Hematopoietic multipotent progenitor cell treated with erythropoietin and hydrocortisone succinate and interleukin-3 and kit ligand, for 15 days (in vitro differentiated cells): ENCODE data around the gene PRKD2.

ENCODE experiments used
- DNase-seq: peaks from one replicate; pipeline ENCODE4 v3.0.0-alpha.2; 2015; ENCODE audit warnings: low spot score

The PRKD2 gene

GRCh38 chr19:46631481-46631880 lies 85.4 kb downstream of the PRKD2 start:
- no peak for DNase-seq

- no peak for DNase-seq
Observed at GRCh38 chr19:46630586-46631205, 86.2 kb downstream of the PRKD2 start.

GRCh38 chr19:46629546-46630025 lies 87.3 kb downstream of the PRKD2 start:
- peak; percentile 55 for DNase-seq

- peak; percentile 20 for DNase-seq
Observed at GRCh38 chr19:46628970-46629369, 87.9 kb downstream of the PRKD2 start.

- no peak for DNase-seq
Observed at GRCh38 chr19:46626446-46626845, 90.5 kb downstream of the PRKD2 start.

- no peak for DNase-seq
Observed at GRCh38 chr19:46625731-46626130, 91.2 kb downstream of the PRKD2 start.

GRCh38 chr19:46624958-46625661 lies 91.8 kb downstream of the PRKD2 start, which contains the start of gene PTGIR:
Gene PTGIR (minus strand): TSS chr19:46625089. CDS start chr19:46624225, 864 bp downstream.
- no peak for DNase-seq
